GM20000 (cell line): Measurements from ENCODE around the gene LYPD8.

ENCODE experiments used
- DNase-seq: peaks from one replicate; pipeline ENCODE4 v3.0.0; 2012; ENCODE audit warnings: low spot score
- CTCF ChIP-seq: IDR thresholded peaks from 2 replicates; pipeline ENCODE4 v1.5.1; 2012; ENCODE audit warnings: mild to moderate bottlenecking, control low read depth; ENCODE audit errors: extremely low read depth, missing control alignments

Gene LYPD8

GRCh38 chr1:248751142-248751541, 4.4 kb downstream of the LYPD8 start:
- no peak for TF ChIP-seq CTCF
- peak; percentile 14 for DNase-seq

GRCh38 chr1:248750496-248750895, 5.1 kb downstream of the LYPD8 start:
- no peak for DNase-seq
- no peak for TF ChIP-seq CTCF

GRCh38 chr1:248748211-248748610, 7.3 kb downstream of the LYPD8 start:
- peak; percentile 12 for DNase-seq
- TF ChIP-seq CTCF = no peak

GRCh38 chr1:248740876-248741275, 14.7 kb downstream of the LYPD8 start:
- DNase-seq = no peak
- TF ChIP-seq CTCF = no peak

GRCh38 chr1:248739572-248740205, 15.9 kb downstream of the LYPD8 start:
- no peak for TF ChIP-seq CTCF
- no peak for DNase-seq

GRCh38 chr1:248737457-248737856, 18.1 kb downstream of the LYPD8 start:
- DNase-seq = no peak
- no peak for TF ChIP-seq CTCF

- TF ChIP-seq CTCF = no peak
- no peak for DNase-seq
Measured at GRCh38 chr1:248736977-248737376, 18.6 kb downstream of the LYPD8 start.
